ENCODE data around the gene FAM131B. TPM values are rescaled to one million over a fixed set of nuclear protein-coding genes. Genes with fewer than 3 reads are reported as not detected.
A peak's percentile ranks its signal among the peaks of the same experiment; 100 is the strongest.

FAM131B gene
- total RNA-seq, 1 experiment from 2014 or later = 25.3 TPM

GRCh38 chr7:143380646-143381426 is 18.3 kb upstream of the FAM131B start, which contains the start of gene ZYX (continued):
- no peak for TF ChIP-seq AFF4 (CRISPR knock-in tag; IDR thresholded peaks at IDR 0.05; ENCODE audit: borderline replicate concordance)
- TF ChIP-seq FOXP4 (CRISPR knock-in tag; IDR thresholded peaks at IDR 0.05) = peak; percentile 80; the same call in 1 of the 2 replicates
- peak; percentile 74 for TF ChIP-seq SP1 (CRISPR knock-in tag; conservative IDR thresholded peaks at IDR 0.05)
- 0 out of 2 replicates have a peak, but pooled peaks have one; percentile 29 for TF ChIP-seq OVOL2 (CRISPR knock-in tag; IDR thresholded peaks at IDR 0.05; ENCODE audit: borderline replicate concordance)
- TF ChIP-seq IRF2 (CRISPR knock-in tag; IDR thresholded peaks at IDR 0.05; ENCODE audit: borderline replicate concordance, low read depth) = no peak
- no peak for TF ChIP-seq ZNF425 (CRISPR knock-in tag; conservative IDR thresholded peaks at IDR 0.05)
- no peak for TF ChIP-seq ATF1 (CRISPR knock-in tag; IDR thresholded peaks at IDR 0.05)
- TF ChIP-seq MAX (CRISPR knock-in tag; IDR thresholded peaks at IDR 0.05) = 0 out of 2 replicates have a peak, but pooled peaks have one; percentile 18
- TF ChIP-seq FOXJ3 (CRISPR knock-in tag; IDR thresholded peaks at IDR 0.05; ENCODE audit: borderline replicate concordance) = no peak
- TF ChIP-seq ZNF263 (CRISPR knock-in tag; IDR thresholded peaks at IDR 0.05; ENCODE audit: low read depth) = no peak
- peak; percentile 57; the same call in 1 of the 2 replicates for TF ChIP-seq JUN (CRISPR knock-in tag; IDR thresholded peaks at IDR 0.05)
- no peak; the same call in 1 of the 2 replicates for TF ChIP-seq KAT7 (CRISPR knock-in tag; IDR thresholded peaks at IDR 0.05; ENCODE audit: borderline replicate concordance)
- TF ChIP-seq HMGXB4 (CRISPR knock-in tag; IDR thresholded peaks at IDR 0.05) = peak; percentile 95; the same call in 1 of the 2 replicates
- TF ChIP-seq NFYB (CRISPR knock-in tag; conservative IDR thresholded peaks at IDR 0.05; ENCODE audit: low read depth) = no peak
- TF ChIP-seq NR2C2 (CRISPR knock-in tag; IDR thresholded peaks at IDR 0.05) = no peak
- TF ChIP-seq SMAD4 (CRISPR knock-in tag; IDR thresholded peaks at IDR 0.05) = no peak
- no peak for TF ChIP-seq STAT6 (CRISPR knock-in tag; conservative IDR thresholded peaks at IDR 0.05; ENCODE audit: low read depth)
- TF ChIP-seq ZNF423 (CRISPR knock-in tag; IDR thresholded peaks at IDR 0.05) = 0 out of 2 replicates have a peak, but pooled peaks have one; percentile 8
- no peak for TF ChIP-seq ELF4 (CRISPR knock-in tag; IDR thresholded peaks at IDR 0.05; ENCODE audit: low read depth)
- no peak for TF ChIP-seq NFATC4 (CRISPR knock-in tag; IDR thresholded peaks at IDR 0.05)
- TF ChIP-seq MLX (CRISPR knock-in tag; IDR thresholded peaks at IDR 0.05) = no peak
